Left lung (tissue), 10 donors: Measurements from ENCODE around the gene ZCCHC8. TPM values are rescaled to one million over a fixed set of nuclear protein-coding genes. Genes with fewer than 3 reads are reported as not detected.
"Not testable (repeated sequence)": the region's sequence is repeated elsewhere in the genome, so short reads cannot be mapped to it uniquely, and the experiment has no call there.

Experiments used
- ATAC-seq: fragments of 200-7000 bp; cut with Tn5 transposase; one replicate; pipeline ENCODE4 v1.9.1; 2020; ENCODE audit warnings: moderate library complexity
- DNase-seq, 4 donors: peaks; one replicate each; pipeline ENCODE4 v3.0.0-alpha.2; 2013 to 2020
- H3K27ac ChIP-seq, 2 donors: fragments of 200-600 bp; sonication (generic) in 1 of 2; one replicate each; pipeline versions ENCODE4 v1.5.0 to v1.8.0; 2020 to 2021
- H3K27me3 ChIP-seq, 2 donors: fragments of 200-600 bp; sonication (generic) in 1 of 2; one replicate each; pipeline versions ENCODE4 v1.5.0 to v1.8.0; 2020 to 2021
- H3K36me3 ChIP-seq, 2 donors: fragments of 200-600 bp; sonication (generic) in 1 of 2; one replicate each; pipeline versions ENCODE4 v1.5.0 to v1.8.0; 2020 to 2021
- H3K4me1 ChIP-seq, 2 donors: fragments of 200-600 bp; one replicate each; pipeline ENCODE4 v1.8.0; 2021
- H3K4me3 ChIP-seq, 2 donors: fragments of 200-600 bp; sonication (generic) in 1 of 2; one replicate each; pipeline versions ENCODE4 v1.5.0 to v1.8.0; 2020 to 2021; ENCODE audit warnings: mild to moderate bottlenecking in 1 of 2
- H3K9me3 ChIP-seq, 2 donors: fragments of 200-600 bp; sonication (generic) in 1 of 2; one replicate each; pipeline versions ENCODE4 v1.5.0 to v1.8.0; 2020 to 2021
- CTCF ChIP-seq, 2 donors: fragments of 200-600 bp; sonication (generic) in 1 of 2; IDR thresholded peaks; one replicate each; pipeline versions ENCODE4 v1.5.0 to v1.8.0; 2021; ENCODE audit warnings: antibody characterized with exemption in 2 of 2
- intact Hi-C, 2 donors: fragments of 100-400 bp; cut with DNase I; formaldehyde crosslinking; loops; one replicate each; pipeline versions ENCODE4 v1.11.2 to v1.14.2; 2022
- polyA plus RNA-seq, 6 donors: library from polyadenylated mRNA; unstranded; fragments of 120-200 nt; gene quantifications; one replicate each; pipeline ENCODE4 v1.2.1, GENCODE V29; 2013; ENCODE audit not compliant: insufficient read length in 6 of 6
- total RNA-seq, 2 donors: library from RNA; stranded (reverse); fragmentation: NEBNext Ultra II Directional; extraction: Animal tissue kit (Norgen Biotek cat#: 25700); gene quantifications; one replicate each; pipeline ENCODE4 v1.2.1, GENCODE V29; 2021
- donor health status: DM: no; HTN: yes; CAD: no.
- donor health status: DM: no; HTN: no; CAD: no.

ZCCHC8 gene
- total and polyA plus RNA-seq, 8 donors, result 18.1 to 59.0 (median 48.0) TPM

DNA sequence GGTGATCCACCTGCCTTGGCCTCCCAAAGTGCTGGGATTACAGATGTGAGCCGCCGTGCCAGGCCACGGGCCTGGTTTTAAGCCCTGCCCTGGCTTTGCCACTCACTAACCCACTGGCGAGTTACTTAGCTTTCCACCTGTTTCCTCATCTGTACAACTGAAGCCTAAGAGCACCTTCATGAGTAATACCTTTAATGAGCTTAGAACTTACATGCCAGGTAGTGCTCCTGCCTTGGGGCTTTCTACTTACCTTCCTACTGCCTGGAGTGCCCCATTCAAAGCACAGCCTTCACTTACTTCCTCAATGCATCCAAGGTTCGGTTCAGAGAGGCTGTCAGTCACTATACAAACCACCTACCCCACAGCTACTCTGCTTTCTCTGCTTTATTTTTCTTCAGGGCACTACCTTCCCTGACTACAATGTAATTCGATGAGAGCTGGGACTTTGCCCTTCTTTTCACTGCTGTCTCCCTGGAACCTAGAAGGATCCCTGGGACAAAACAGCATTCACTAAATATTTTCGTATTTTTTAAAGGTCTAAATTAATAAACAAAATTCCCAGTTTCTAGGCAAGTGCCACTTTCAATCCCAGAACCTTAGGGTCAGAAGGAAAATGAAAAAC lies 13.8 kb downstream of the ZCCHC8 start:
- ATAC-seq (no peak), DNase-seq (no peak)
- Histone ChIP-seq H3K4me3 (no peak overlapping the region), H3K9me3 (no peaks in the 10 kb centered on the region), H3K36me3 (peaks cover 0 to 94% of the 10 kb centered on the region in 2 donors), H3K4me1 (no peaks in the 10 kb centered on the region), H3K27ac (no peak overlapping the region), H3K27me3 (no peaks in the 10 kb centered on the region)
- intact Hi-C loops, result no loop called here
- no peak for TF ChIP-seq CTCF (IDR thresholded peaks at IDR 0.05)

DNA sequence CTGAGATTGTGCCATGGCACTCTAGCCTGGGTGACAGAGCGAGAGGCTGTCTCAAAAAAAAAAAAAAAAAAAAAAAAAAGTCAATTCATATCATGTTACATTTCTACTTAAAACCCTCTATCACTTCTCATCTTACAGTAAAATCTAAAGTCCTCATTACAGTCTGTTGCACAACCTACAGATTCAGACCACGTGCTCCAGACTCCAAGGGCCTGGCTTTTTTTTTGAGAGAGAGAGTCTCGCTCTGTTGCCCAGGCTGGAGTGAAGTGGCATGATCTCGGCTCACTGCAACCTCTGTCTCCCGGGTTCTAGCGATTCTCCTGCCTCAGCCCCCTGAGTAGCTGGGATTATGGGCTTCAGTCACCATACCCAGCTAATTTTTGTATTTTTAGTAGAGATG lies 14.4 kb downstream of the ZCCHC8 start:
- intact Hi-C loops, H3K4me1 ChIP-seq, H3K4me3 ChIP-seq, ATAC-seq, H3K27me3 ChIP-seq, DNase-seq, H3K27ac ChIP-seq, H3K9me3 ChIP-seq: not testable (repeated sequence)
- peaks cover 0 to 94% of the 10 kb centered on the region in 2 donors for H3K36me3 ChIP-seq

GRCh38 chr12:122484385-122484784 lies 16.3 kb downstream of the ZCCHC8 start:
- H3K27me3 ChIP-seq, intact Hi-C loops, H3K4me1 ChIP-seq, DNase-seq, H3K9me3 ChIP-seq, ATAC-seq, H3K27ac ChIP-seq, H3K4me3 ChIP-seq: not testable (repeated sequence)
- H3K36me3 ChIP-seq, result peaks cover 0 to 95% of the 10 kb centered on the region in 2 donors

GRCh38 chr12:122483969-122484368 lies 16.8 kb downstream of the ZCCHC8 start:
- Histone ChIP-seq H3K36me3 (peaks cover 0 to 95% of the 10 kb centered on the region in 2 donors), H3K27ac (no peak overlapping the region), H3K4me1 (no peaks in the 10 kb centered on the region), H3K9me3 (no peaks in the 10 kb centered on the region), H3K4me3 (no peak overlapping the region), H3K27me3 (no peaks in the 10 kb centered on the region)
- ATAC-seq (no peak), DNase-seq (no peak)
- intact Hi-C loops, result no loop called here
- no peak for TF ChIP-seq CTCF (IDR thresholded peaks at IDR 0.05)

DNA sequence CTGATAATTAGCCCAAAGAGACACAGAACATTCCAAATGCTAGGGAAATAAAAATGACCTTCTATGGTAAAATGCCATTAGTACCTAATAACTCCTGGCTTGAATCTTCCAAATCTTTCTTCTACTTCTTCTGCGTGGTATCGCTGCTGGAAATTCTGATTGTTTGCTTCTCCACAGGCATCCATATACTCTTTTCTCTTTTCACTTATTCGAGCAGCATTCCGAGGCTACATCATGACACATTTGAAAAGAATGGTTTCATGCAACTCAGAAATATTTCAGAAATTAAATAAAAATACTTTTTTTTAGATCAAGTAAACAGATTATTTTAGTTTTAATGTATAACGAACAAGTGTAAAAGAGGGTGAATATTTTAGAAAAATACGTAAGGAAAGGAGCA lies 18.9 kb downstream of the ZCCHC8 start:
- no peaks in the 10 kb centered on the region for H3K9me3 ChIP-seq
- intact Hi-C loops, result no loop called here
- H3K36me3 ChIP-seq, result peaks cover 0 to 95% of the 10 kb centered on the region in 2 donors
- H3K4me1 ChIP-seq, result no peaks in the 10 kb centered on the region
- no peak overlapping the region for H3K27ac ChIP-seq
- no peak overlapping the region for H3K4me3 ChIP-seq
- ATAC-seq, result no peak
- DNase-seq, result no peak
- TF ChIP-seq CTCF (IDR thresholded peaks at IDR 0.05), result no peak
- H3K27me3 ChIP-seq, result no peaks in the 10 kb centered on the region

GRCh38 chr12:122480753-122481152 lies 20.0 kb downstream of the ZCCHC8 start:
- intact Hi-C loops, result no loop called here
- no peaks in the 10 kb centered on the region for H3K27me3 ChIP-seq
- no peaks in the 10 kb centered on the region for H3K4me1 ChIP-seq
- no peaks in the 10 kb centered on the region for H3K9me3 ChIP-seq
- H3K36me3 ChIP-seq, result peaks cover 0 to 95% of the 10 kb centered on the region in 2 donors
- ATAC-seq (no peak), DNase-seq (no peak)
- no peak overlapping the region for H3K27ac ChIP-seq
- no peak overlapping the region for H3K4me3 ChIP-seq
- no peak for TF ChIP-seq CTCF (IDR thresholded peaks at IDR 0.05)
